SK-N-SH (cell line): ENCODE results near the gene TAC3. TPM values are rescaled to one million over a fixed set of nuclear protein-coding genes. Genes with fewer than 3 reads are reported as not detected.

Experiments
- CTCF ChIA-PET: fragments of 300-600, 350-600 bp; formaldehyde crosslinking; extraction: SDS; loops from one replicate; lab custom pipeline; 2021; lab: Yijun Ruan, JAX
- POLR2A ChIA-PET: fragments of 350-600 bp; sonication (Branson Sonifier 250); formaldehyde crosslinking; extraction: SDS; loops from one replicate; lab custom pipeline; 2020; ENCODE audit warnings: antibody characterized with exemption, inconsistent platforms; lab: Yijun Ruan, JAX
- DNase-seq: peaks from one replicate; pipeline ENCODE4 v3.0.0; 2012
- H2AFZ ChIP-seq: fragments of 200-600 bp; sonication (generic); 2 replicates; pipeline ENCODE4 v1.8.1; 2016; ENCODE audit warnings: antibody characterized with exemption, mild to moderate bottlenecking, low read depth
- H3F3A ChIP-seq: fragments of 200-600 bp; sonication (generic); replicated peaks from 2 replicates; pipeline ENCODE3; 2016; ENCODE audit warnings: antibody characterized with exemption, mild to moderate bottlenecking; ENCODE audit not compliant: insufficient read depth
- H3K27ac ChIP-seq, 2 experiments: fragments of 200-500 bp in 1 of 2; fragments of 200-600 bp in 1 of 2; sonication (Bioruptor generic) in 1 of 2; sonication (generic), shearing (Covaris generic) in 1 of 2; 2 replicates each; pipeline versions ENCODE4 v1.5.1 to v1.6.1; 2014 to 2016; ENCODE audit warnings: low read depth in 2 of 2, inconsistent platforms in 1 of 2, low read length in 1 of 2, mild to moderate bottlenecking in 1 of 2, mixed read lengths in 1 of 2
- H3K27me3 ChIP-seq: fragments of 200-600 bp; sonication (generic), shearing (Covaris generic); 2 replicates; pipeline ENCODE4 v1.6.1; 2016; ENCODE audit warnings: mixed run types; ENCODE audit not compliant: insufficient read depth
- H3K36me3 ChIP-seq, 2 experiments: fragments of 200-500 bp in 1 of 2; fragments of 200-600 bp in 1 of 2; sonication (Bioruptor generic) in 1 of 2; sonication (generic) in 1 of 2; replicated peaks in 1 of 2; 2 replicates each; pipeline versions ENCODE3 to v1.5.1; 2014 to 2016; ENCODE audit warnings: low read length in 1 of 2, mild to moderate bottlenecking in 1 of 2; ENCODE audit not compliant: insufficient read depth in 2 of 2, control insufficient read depth in 1 of 2
- H3K4me1 ChIP-seq, 2 experiments: fragments of 200-500 bp in 1 of 2; fragments of 200-600 bp in 1 of 2; sonication (Bioruptor generic) in 1 of 2; sonication (generic), shearing (Covaris generic) in 1 of 2; 2 replicates each; pipeline versions ENCODE4 v1.5.1 to v1.6.1; 2014 to 2016; ENCODE audit warnings: low read depth in 1 of 2, low read length in 1 of 2, mixed run types in 1 of 2; ENCODE audit not compliant: insufficient read depth in 2 of 2, control insufficient read depth in 1 of 2
- H3K4me2 ChIP-seq: fragments of 200-600 bp; sonication (generic), shearing (Covaris generic); 2 replicates; pipeline ENCODE4 v1.6.1; 2017; ENCODE audit warnings: mixed run types
- H3K4me3 ChIP-seq, 2 experiments: fragments of 200-500 bp in 1 of 2; fragments of 200-600 bp in 1 of 2; sonication (Bioruptor generic) in 1 of 2; sonication (generic), shearing (Covaris generic) in 1 of 2; 2 replicates each; pipeline versions ENCODE4 v1.5.1 to v1.8.1; 2014 to 2016; ENCODE audit warnings: low read depth in 2 of 2, inconsistent platforms in 1 of 2, low read length in 1 of 2, mild to moderate bottlenecking in 1 of 2, mixed read lengths in 1 of 2, moderate library complexity in 1 of 2
- H3K79me2 ChIP-seq: fragments of 200-600 bp; sonication (generic); 2 replicates; pipeline ENCODE4 v1.8.1; 2017; ENCODE audit warnings: mild to moderate bottlenecking; ENCODE audit not compliant: insufficient read depth
- H3K9ac ChIP-seq: fragments of 200-600 bp; sonication (generic); 2 replicates; pipeline ENCODE4 v1.6.1; 2017; ENCODE audit warnings: mixed run types
- H3K9me2 ChIP-seq: fragments of 200-600 bp; sonication (generic); 2 replicates; pipeline ENCODE4 v1.6.1; 2017; ENCODE audit warnings: mixed run types
- H3K9me3 ChIP-seq: fragments of 200-600 bp; sonication (generic); 2 replicates; pipeline ENCODE4 v1.6.1; 2017; ENCODE audit warnings: mixed run types, mild to moderate bottlenecking, moderate library complexity
- H4K20me1 ChIP-seq: fragments of 200-600 bp; sonication (generic); 2 replicates; pipeline ENCODE4 v1.6.1; 2017; ENCODE audit warnings: mild to moderate bottlenecking, mixed run types; ENCODE audit not compliant: insufficient read depth
- EZH2phosphoT487 ChIP-seq: fragments of 200-600 bp; sonication (generic); IDR thresholded peaks from 2 replicates; pipeline ENCODE4 v1.6.1; 2017; ENCODE audit warnings: low read depth, mixed run types, mild to moderate bottlenecking, antibody characterized with exemption, moderate library complexity, borderline replicate concordance
- GATA2 ChIP-seq: sonication (generic); formaldehyde crosslinking; IDR thresholded peaks from 2 replicates; pipeline ENCODE4 v1.5.0; 2020; ENCODE audit warnings: mild to moderate bottlenecking, missing genetic modification reagents
- JUND ChIP-seq: IDR thresholded peaks from 2 replicates; pipeline ENCODE4 v1.4.0; 2012
- MAX ChIP-seq: IDR thresholded peaks from 2 replicates; pipeline ENCODE4 v1.4.0; 2012; ENCODE audit warnings: low read depth
- MEF2A ChIP-seq: IDR thresholded peaks from 2 replicates; pipeline ENCODE4 v1.4.0; 2012; ENCODE audit warnings: low read depth, borderline replicate concordance
- PBX3 ChIP-seq: IDR thresholded peaks from 2 replicates; pipeline ENCODE4; 2012
- POLR2AphosphoS5 ChIP-seq: IDR thresholded peaks from 2 replicates; pipeline ENCODE4 v1.6.1; 2012; ENCODE audit warnings: low read depth, low read length
- RAD21 ChIP-seq: IDR thresholded peaks from 2 replicates; pipeline ENCODE4 v1.6.1; 2012; ENCODE audit warnings: mild to moderate bottlenecking, low read length
- RFX5 ChIP-seq: IDR thresholded peaks from 2 replicates; pipeline ENCODE4 v1.6.1; 2012; ENCODE audit warnings: mild to moderate bottlenecking, improper control_type of control experiment, low read length
- RXRA ChIP-seq: IDR thresholded peaks from 2 replicates; pipeline ENCODE4 v1.4.0; 2012; ENCODE audit warnings: low read depth, mild to moderate bottlenecking, borderline replicate concordance
- SMC3 ChIP-seq: IDR thresholded peaks from 2 replicates; pipeline ENCODE4 v1.6.1; 2012; ENCODE audit warnings: low read depth, low read length, improper control_type of control experiment
- WGBS: methylation state at CpG from one replicate; pipeline ENCODE4 v1.1.6; 2017; ENCODE audit warnings: low lambda C conversion rate; 5-methylcytosine and 5-hydroxymethylcytosine counted together
- polyA plus RNA-seq, 3 experiments: library from polyadenylated mRNA; depleted of rRNA; stranded (reverse); fragments of >200 nt; gene quantifications; 2 replicates each; pipeline ENCODE4 v1.2.3, GENCODE V29; 2012
- TF ChIP-seq, protein P1 (sequence below): fragments of 200-600 bp; sonication (generic); IDR thresholded peaks from 2 replicates; pipeline ENCODE4 v1.6.1; 2017; ENCODE audit warnings: antibody characterized with exemption, mild to moderate bottlenecking, moderate library complexity
- TF ChIP-seq, protein P2 (sequence below): fragments of 150-350 bp; IDR thresholded peaks from 2 replicates; pipeline ENCODE4 v1.6.1; 2016; ENCODE audit warnings: mild to moderate bottlenecking, low read depth, low read length

Gene TAC3
- polyA plus RNA-seq, 1 of the 3 experiments (the other 2 are of a cell fraction) = not detected

DNA sequence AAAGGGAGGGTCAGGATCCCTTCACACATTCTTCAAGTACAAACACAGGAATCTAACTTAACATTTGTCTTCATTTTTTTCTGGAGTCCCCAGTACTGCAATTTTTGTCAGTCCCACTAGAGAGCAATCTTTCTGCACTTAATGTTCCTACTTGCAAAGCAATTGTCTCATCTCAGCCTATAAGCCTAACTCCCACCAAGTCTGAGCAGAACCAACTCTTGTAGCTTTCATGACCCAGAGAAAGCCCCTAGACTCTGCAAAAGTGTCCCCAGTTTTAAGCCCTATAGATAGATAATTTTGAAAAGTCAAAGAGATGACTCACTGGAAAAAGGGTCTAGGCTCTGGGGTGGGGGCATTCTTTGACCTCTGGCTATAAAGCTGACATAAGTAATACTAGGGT, 8.2 kb downstream of the TAC3 start:
- CTCF ChIA-PET = interaction anchor here (0.6 to 15.0 kb wide), 26 partner anchors 11 to 168 kb away, joined by 3 to 257 read pairs (median 4); partner anchors contain the start of genes LRP1, MYO1A, STAT6 and TAC3
- peaks cover 8% of the 10 kb centered on the region; the same call in 1 of the 2 replicates for H3K27me3 ChIP-seq
- peaks cover 6 to 14% of the 10 kb centered on the region in 2 experiments; a peak in 3 of 4 replicates for H3K4me1 ChIP-seq
- no peak overlapping the region for H2AFZ ChIP-seq
- H3K79me2 ChIP-seq = peaks cover 23% of the 10 kb centered on the region
- no peak overlapping the region for H3K4me3 ChIP-seq
- H3K9me2 ChIP-seq = no peaks in the 10 kb centered on the region
- DNase-seq = peak; percentile 72
- POLR2A ChIA-PET = interaction anchor here (0.9 kb wide), 1 partner anchor 58 kb away, joined by 3 read pairs; no protein-coding TSS in a partner anchor
- H3F3A ChIP-seq = no peaks in the 10 kb centered on the region
- H3K9me3 ChIP-seq = no peaks in the 10 kb centered on the region
- H3K4me2 ChIP-seq = no peak overlapping the region
- H3K27ac ChIP-seq = no peak overlapping the region; a peak in 1 of 4 replicates
- H3K36me3 ChIP-seq = peaks cover 4 to 16% of the 10 kb centered on the region in 2 experiments
- no peaks in the 10 kb centered on the region for H4K20me1 ChIP-seq
- H3K9ac ChIP-seq = no peak overlapping the region
- peak; percentile 79 for TF ChIP-seq SMC3
- TF ChIP-seq JUND = no peak
- TF ChIP-seq PBX3 = no peak
- peak; percentile 93 for TF ChIP-seq RAD21
- TF ChIP-seq, protein P1, sequence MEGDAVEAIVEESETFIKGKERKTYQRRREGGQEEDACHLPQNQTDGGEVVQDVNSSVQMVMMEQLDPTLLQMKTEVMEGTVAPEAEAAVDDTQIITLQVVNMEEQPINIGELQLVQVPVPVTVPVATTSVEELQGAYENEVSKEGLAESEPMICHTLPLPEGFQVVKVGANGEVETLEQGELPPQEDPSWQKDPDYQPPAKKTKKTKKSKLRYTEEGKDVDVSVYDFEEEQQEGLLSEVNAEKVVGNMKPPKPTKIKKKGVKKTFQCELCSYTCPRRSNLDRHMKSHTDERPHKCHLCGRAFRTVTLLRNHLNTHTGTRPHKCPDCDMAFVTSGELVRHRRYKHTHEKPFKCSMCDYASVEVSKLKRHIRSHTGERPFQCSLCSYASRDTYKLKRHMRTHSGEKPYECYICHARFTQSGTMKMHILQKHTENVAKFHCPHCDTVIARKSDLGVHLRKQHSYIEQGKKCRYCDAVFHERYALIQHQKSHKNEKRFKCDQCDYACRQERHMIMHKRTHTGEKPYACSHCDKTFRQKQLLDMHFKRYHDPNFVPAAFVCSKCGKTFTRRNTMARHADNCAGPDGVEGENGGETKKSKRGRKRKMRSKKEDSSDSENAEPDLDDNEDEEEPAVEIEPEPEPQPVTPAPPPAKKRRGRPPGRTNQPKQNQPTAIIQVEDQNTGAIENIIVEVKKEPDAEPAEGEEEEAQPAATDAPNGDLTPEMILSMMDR = peak; percentile 76

- Histone ChIP-seq H3K4me2 (0 out of 2 replicates have a peak overlapping the region, but pooled peaks have one; percentile 29), H3K4me3 (peak overlapping the region in 1 of 2 experiments; percentile 22; a peak in 2 of 4 replicates), H3K9me3 (no peaks in the 10 kb centered on the region), H3K4me1 (peaks cover 6 to 14% of the 10 kb centered on the region in 2 experiments; a peak in 3 of 4 replicates), H2AFZ (peak overlapping the region; percentile 70), H3K27ac (peak overlapping the region in 1 of 2 experiments; percentile 19; a peak in 1 of 4 replicates), H3F3A (no peaks in the 10 kb centered on the region), H3K36me3 (peaks cover 9 to 28% of the 10 kb centered on the region in 2 experiments), H3K79me2 (peaks cover 23% of the 10 kb centered on the region), H3K9ac (no peak overlapping the region), H3K9me2 (no peaks in the 10 kb centered on the region), H3K27me3 (no peaks in the 10 kb centered on the region), H4K20me1 (peaks cover 4% of the 10 kb centered on the region)
- no peak for TF ChIP-seq JUND
- no peak for TF ChIP-seq RXRA
- no peak for TF ChIP-seq MEF2A
- no peak for TF ChIP-seq EZH2phosphoT487
- no peak for TF ChIP-seq GATA2 (CRISPR knock-in tag)
- TF ChIP-seq POLR2AphosphoS5 = no peak
- no peak for TF ChIP-seq RAD21
- TF ChIP-seq, protein P2, sequence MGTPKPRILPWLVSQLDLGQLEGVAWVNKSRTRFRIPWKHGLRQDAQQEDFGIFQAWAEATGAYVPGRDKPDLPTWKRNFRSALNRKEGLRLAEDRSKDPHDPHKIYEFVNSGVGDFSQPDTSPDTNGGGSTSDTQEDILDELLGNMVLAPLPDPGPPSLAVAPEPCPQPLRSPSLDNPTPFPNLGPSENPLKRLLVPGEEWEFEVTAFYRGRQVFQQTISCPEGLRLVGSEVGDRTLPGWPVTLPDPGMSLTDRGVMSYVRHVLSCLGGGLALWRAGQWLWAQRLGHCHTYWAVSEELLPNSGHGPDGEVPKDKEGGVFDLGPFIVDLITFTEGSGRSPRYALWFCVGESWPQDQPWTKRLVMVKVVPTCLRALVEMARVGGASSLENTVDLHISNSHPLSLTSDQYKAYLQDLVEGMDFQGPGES = no peak
- TF ChIP-seq MAX = no peak
- no peak for TF ChIP-seq RFX5
- ChIA-PET CTCF (interaction anchor here (0.6 to 15.0 kb wide), 19 partner anchors 10 to 259 kb away, joined by 3 to 257 read pairs (median 5); partner anchors contain the start of genes MYO1A, STAT6 and TAC3), POLR2A (no interaction called here)
- 52% methylated on average over 10 of the region's 10 CpGs for WGBS
- no peak for DNase-seq
Measured at GRCh38 chr12:57006809-57007475, 9.4 kb downstream of the TAC3 start.
